ENCODE data around the gene ABCG5. TPM values are rescaled to one million over a fixed set of nuclear protein-coding genes. Genes with fewer than 3 reads are reported as not detected.

Gene ABCG5
- total RNA-seq, 1 donor from 2014 or later: not detected

- H3K4me1 Mint-ChIP-seq: no peaks in the 10 kb centered on the region
- H3K27ac Mint-ChIP-seq: no peak overlapping the region
- TF ChIP-seq, protein P1, sequence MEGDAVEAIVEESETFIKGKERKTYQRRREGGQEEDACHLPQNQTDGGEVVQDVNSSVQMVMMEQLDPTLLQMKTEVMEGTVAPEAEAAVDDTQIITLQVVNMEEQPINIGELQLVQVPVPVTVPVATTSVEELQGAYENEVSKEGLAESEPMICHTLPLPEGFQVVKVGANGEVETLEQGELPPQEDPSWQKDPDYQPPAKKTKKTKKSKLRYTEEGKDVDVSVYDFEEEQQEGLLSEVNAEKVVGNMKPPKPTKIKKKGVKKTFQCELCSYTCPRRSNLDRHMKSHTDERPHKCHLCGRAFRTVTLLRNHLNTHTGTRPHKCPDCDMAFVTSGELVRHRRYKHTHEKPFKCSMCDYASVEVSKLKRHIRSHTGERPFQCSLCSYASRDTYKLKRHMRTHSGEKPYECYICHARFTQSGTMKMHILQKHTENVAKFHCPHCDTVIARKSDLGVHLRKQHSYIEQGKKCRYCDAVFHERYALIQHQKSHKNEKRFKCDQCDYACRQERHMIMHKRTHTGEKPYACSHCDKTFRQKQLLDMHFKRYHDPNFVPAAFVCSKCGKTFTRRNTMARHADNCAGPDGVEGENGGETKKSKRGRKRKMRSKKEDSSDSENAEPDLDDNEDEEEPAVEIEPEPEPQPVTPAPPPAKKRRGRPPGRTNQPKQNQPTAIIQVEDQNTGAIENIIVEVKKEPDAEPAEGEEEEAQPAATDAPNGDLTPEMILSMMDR (IDR thresholded peaks at IDR 0.05; ENCODE audit: unreplicated experiment): no peak
- no peak for DNase-seq (ENCODE audit: low spot score in 2 of 2, unreplicated experiment in 2 of 2)
- peaks cover 3% of the 10 kb centered on the region for H3K9me3 Mint-ChIP-seq
- no peak overlapping the region for H3K4me3 Mint-ChIP-seq
- no peaks in the 10 kb centered on the region for H3K36me3 Mint-ChIP-seq
- peaks cover 36% of the 10 kb centered on the region for H3K27me3 Mint-ChIP-seq (ENCODE audit: low read depth)
Observed at GRCh38 chr2:43824512-43824911, 14.1 kb downstream of the ABCG5 start.

- Mint-ChIP-seq H3K36me3 (no peaks in the 10 kb centered on the region), H3K27me3 (ENCODE audit: low read depth) (peaks cover 36% of the 10 kb centered on the region), H3K4me1 (no peaks in the 10 kb centered on the region), H3K9me3 (peaks cover 3% of the 10 kb centered on the region), H3K4me3 (no peak overlapping the region), H3K27ac (no peak overlapping the region)
- no peak for DNase-seq (ENCODE audit: low spot score in 2 of 2, unreplicated experiment in 2 of 2)
- TF ChIP-seq, protein P1 (IDR thresholded peaks at IDR 0.05; ENCODE audit: unreplicated experiment): no peak
Observed at GRCh38 chr2:43823751-43824150, 14.9 kb downstream of the ABCG5 start.

- no peak for DNase-seq (ENCODE audit: low spot score in 2 of 2, unreplicated experiment in 2 of 2)
- no peaks in the 10 kb centered on the region for H3K36me3 Mint-ChIP-seq
- H3K27ac Mint-ChIP-seq: no peak overlapping the region
- no peak overlapping the region for H3K4me3 Mint-ChIP-seq
- no peaks in the 10 kb centered on the region for H3K4me1 Mint-ChIP-seq
- H3K27me3 Mint-ChIP-seq (ENCODE audit: low read depth): peaks cover 34% of the 10 kb centered on the region
- TF ChIP-seq, protein P1 (IDR thresholded peaks at IDR 0.05; ENCODE audit: unreplicated experiment): no peak
- H3K9me3 Mint-ChIP-seq: peaks cover 3% of the 10 kb centered on the region
Observed at GRCh38 chr2:43822839-43823238, 15.8 kb downstream of the ABCG5 start.

- H3K36me3 Mint-ChIP-seq: peaks cover 4% of the 10 kb centered on the region
- H3K4me3 Mint-ChIP-seq: no peak overlapping the region
- TF ChIP-seq, protein P1 (IDR thresholded peaks at IDR 0.05; ENCODE audit: unreplicated experiment): no peak
- H3K27ac Mint-ChIP-seq: no peak overlapping the region
- no peaks in the 10 kb centered on the region for H3K4me1 Mint-ChIP-seq
- peaks cover 3% of the 10 kb centered on the region for H3K9me3 Mint-ChIP-seq
- H3K27me3 Mint-ChIP-seq (ENCODE audit: low read depth): peaks cover 31% of the 10 kb centered on the region
- DNase-seq (ENCODE audit: low spot score in 2 of 2, unreplicated experiment in 2 of 2): no peak
Observed at GRCh38 chr2:43819491-43820163, 19.0 kb downstream of the ABCG5 start.

DNA sequence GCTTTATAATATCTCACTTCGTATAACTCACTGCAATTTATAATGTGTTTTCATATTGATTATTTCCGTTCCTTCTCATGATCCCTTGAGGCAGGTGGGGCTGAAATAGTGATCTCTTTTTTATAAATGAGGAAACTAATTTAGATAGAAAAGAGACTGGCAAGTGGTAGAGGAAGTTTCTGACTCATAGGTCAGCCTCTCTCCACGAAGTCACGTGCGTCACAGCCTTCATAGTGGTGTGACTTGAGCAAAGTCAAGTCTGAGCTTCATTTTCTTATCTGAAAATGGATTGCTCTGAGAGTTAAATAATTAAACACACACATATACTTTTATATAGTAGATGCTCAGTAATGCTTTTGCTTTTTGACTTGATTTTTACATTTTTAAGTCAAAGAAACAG is 19.9 kb downstream of the ABCG5 start:
- TF ChIP-seq, protein P1 (IDR thresholded peaks at IDR 0.05; ENCODE audit: unreplicated experiment): no peak
- Mint-ChIP-seq H3K9me3 (peaks cover 3% of the 10 kb centered on the region), H3K4me1 (no peaks in the 10 kb centered on the region), H3K36me3 (peaks cover 4% of the 10 kb centered on the region), H3K27me3 (ENCODE audit: low read depth) (peaks cover 25% of the 10 kb centered on the region), H3K27ac (no peak overlapping the region), H3K4me3 (no peak overlapping the region)
- no peak for DNase-seq (ENCODE audit: low spot score in 2 of 2, unreplicated experiment in 2 of 2)
